ENCODE measurements around the gene OLFML1.

DNA sequence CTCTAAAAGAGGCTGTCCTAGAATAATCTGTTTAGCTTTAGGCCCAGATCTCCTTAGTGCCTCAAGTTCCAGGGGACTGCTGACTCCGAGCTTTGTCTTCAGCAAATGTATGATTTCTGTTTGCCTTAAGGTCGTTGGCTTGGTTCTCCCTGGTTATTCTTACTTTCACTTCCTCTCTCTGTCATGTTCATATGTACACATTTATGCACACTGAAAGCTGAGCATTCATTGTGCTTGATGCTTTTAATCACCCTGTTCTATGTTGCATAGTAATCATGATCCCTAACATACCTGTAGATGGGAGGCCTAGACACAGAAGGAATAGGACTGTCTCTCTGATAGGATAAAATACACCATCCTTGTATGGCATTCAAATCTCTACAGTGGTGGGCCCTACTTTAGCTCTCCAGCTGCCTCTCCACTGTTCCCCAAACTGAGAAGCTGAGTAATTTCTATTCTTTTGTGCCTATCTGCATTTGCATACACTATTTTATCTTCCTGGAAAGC, 35.7 kb downstream of the OLFML1 start:
- TF ChIP-seq, protein P1, sequence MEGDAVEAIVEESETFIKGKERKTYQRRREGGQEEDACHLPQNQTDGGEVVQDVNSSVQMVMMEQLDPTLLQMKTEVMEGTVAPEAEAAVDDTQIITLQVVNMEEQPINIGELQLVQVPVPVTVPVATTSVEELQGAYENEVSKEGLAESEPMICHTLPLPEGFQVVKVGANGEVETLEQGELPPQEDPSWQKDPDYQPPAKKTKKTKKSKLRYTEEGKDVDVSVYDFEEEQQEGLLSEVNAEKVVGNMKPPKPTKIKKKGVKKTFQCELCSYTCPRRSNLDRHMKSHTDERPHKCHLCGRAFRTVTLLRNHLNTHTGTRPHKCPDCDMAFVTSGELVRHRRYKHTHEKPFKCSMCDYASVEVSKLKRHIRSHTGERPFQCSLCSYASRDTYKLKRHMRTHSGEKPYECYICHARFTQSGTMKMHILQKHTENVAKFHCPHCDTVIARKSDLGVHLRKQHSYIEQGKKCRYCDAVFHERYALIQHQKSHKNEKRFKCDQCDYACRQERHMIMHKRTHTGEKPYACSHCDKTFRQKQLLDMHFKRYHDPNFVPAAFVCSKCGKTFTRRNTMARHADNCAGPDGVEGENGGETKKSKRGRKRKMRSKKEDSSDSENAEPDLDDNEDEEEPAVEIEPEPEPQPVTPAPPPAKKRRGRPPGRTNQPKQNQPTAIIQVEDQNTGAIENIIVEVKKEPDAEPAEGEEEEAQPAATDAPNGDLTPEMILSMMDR (conservative IDR thresholded peaks at IDR 0.05) = no peak
- no peak for TF ChIP-seq ZFX (IDR thresholded peaks at IDR 0.05)

Measured in C4-2B (cell line).